Lung (tissue), 12 donors: ENCODE measurements around the gene METTL16. TPM values are rescaled to one million over a fixed set of nuclear protein-coding genes. Genes with fewer than 3 reads are reported as not detected.

Experiments
- ATAC-seq: fragments of 200-7000 bp; cut with Tn5 transposase; one replicate; pipeline ENCODE4 v1.9.1; 2020; ENCODE audit warnings: moderate number of reproducible peaks; ENCODE audit not compliant: insufficient read depth, low FRiP score
- DNase-seq, 3 donors: peaks; one replicate each; pipeline ENCODE4 v3.0.0-alpha.2; 2013 to 2017
- H3K27ac ChIP-seq, 2 donors: one replicate each; pipeline ENCODE4 v1.5.1; 2013; ENCODE audit warnings: mild to moderate bottlenecking in 2 of 2, moderate library complexity in 2 of 2, control low read depth in 1 of 2, inconsistent platforms in 1 of 2, low read depth in 1 of 2, low read length in 1 of 2
- H3K27me3 ChIP-seq, 3 donors: one replicate each; pipeline ENCODE4 v1.5.1; 2013; ENCODE audit warnings: low read length in 2 of 3; ENCODE audit not compliant: control insufficient read depth in 3 of 3, insufficient read depth in 3 of 3
- H3K36me3 ChIP-seq, 4 donors: one replicate each; pipeline ENCODE4 v1.5.1; 2013; ENCODE audit warnings: low read length in 4 of 4, mild to moderate bottlenecking in 1 of 4, moderate library complexity in 1 of 4; ENCODE audit not compliant: control insufficient read depth in 4 of 4, insufficient read depth in 4 of 4
- H3K4me1 ChIP-seq, 5 donors: one replicate each; pipeline ENCODE4 v1.5.1; 2013; ENCODE audit warnings: low read length in 5 of 5, mild to moderate bottlenecking in 2 of 5, moderate library complexity in 1 of 5; ENCODE audit not compliant: control insufficient read depth in 5 of 5, insufficient read depth in 5 of 5
- H3K4me3 ChIP-seq: one replicate; pipeline ENCODE4 v1.5.1; 2013; ENCODE audit warnings: mild to moderate bottlenecking, control low read depth, moderate library complexity
- H3K9ac ChIP-seq, 2 donors: one replicate each; pipeline ENCODE4 v1.5.1; 2013; ENCODE audit warnings: low read length in 2 of 2, control low read depth in 1 of 2; ENCODE audit not compliant: insufficient read depth in 1 of 2
- H3K9me3 ChIP-seq, 4 donors: one replicate each; pipeline ENCODE4 v1.5.1; 2013; ENCODE audit warnings: low read length in 3 of 4, mild to moderate bottlenecking in 1 of 4, moderate library complexity in 1 of 4; ENCODE audit not compliant: control insufficient read depth in 4 of 4, insufficient read depth in 3 of 4
- WGBS, 2 donors: extraction: QIAGEN DNeasy Blood & Tissue Kit; methylation state at CpG; one replicate each; pipeline ENCODE4 v1.1.7; 2013; 5-methylcytosine and 5-hydroxymethylcytosine counted together
- polyA plus RNA-seq, 2 donors: library from polyadenylated mRNA; stranded (reverse); fragments of 200-250 nt; gene quantifications; one replicate each; pipeline ENCODE4 v1.2.1, GENCODE V29; 2013
- total RNA-seq, 2 donors: library from RNA; depleted of rRNA in 1 of 2; stranded (reverse); fragments of >200 nt in 1 of 2; gene quantifications; one replicate each; pipeline ENCODE4 v1.2.1, GENCODE V29; 2014 to 2021
- TF ChIP-seq, protein P1 (sequence below): IDR thresholded peaks from 2 replicates; pipeline ENCODE4 v1.5.1; 2012; ENCODE audit warnings: mild to moderate bottlenecking; ENCODE audit errors: control extremely low read depth, extremely low read depth
- donor health status: control.
- donor health status: control.
- donor health status: Bipolar disorder and iron deficiency.
- donor health status: healthy.
- donor health status: DM: yes; HTN: yes; CAD: no.

METTL16 gene
- total and polyA plus RNA-seq, 4 donors: 12.1 to 36.1 (median 29.8) TPM

DNA sequence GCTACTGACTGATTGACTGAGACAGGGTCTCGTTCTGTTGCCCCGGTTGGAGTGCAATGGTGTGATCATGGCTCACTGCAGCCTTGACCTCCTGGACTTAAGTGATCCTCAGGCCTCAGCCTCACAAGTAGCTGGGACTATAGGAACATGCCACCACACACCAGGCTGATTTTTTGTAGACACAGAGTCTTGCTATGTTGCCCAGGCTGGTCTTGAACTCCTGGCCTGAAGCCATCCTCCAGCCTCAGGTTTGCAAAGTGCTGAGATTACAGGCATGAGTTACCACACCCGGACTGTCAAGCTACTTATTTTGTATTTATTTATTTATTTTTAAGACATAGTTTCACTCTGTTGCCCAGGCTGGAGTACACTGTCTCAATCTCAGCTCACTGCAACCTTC, 55.2 kb downstream of the METTL16 start:
- Histone ChIP-seq H3K9me3 (no peaks in the 10 kb centered on the region), H3K36me3 (peaks cover 0 to 22% (median 9%) of the 10 kb centered on the region in 4 donors), H3K4me3 (no peak overlapping the region), H3K27me3 (no peaks in the 10 kb centered on the region), H3K9ac (no peak overlapping the region), H3K4me1 (no peaks in the 10 kb centered on the region), H3K27ac (no peak overlapping the region)
- TF ChIP-seq, protein P1, sequence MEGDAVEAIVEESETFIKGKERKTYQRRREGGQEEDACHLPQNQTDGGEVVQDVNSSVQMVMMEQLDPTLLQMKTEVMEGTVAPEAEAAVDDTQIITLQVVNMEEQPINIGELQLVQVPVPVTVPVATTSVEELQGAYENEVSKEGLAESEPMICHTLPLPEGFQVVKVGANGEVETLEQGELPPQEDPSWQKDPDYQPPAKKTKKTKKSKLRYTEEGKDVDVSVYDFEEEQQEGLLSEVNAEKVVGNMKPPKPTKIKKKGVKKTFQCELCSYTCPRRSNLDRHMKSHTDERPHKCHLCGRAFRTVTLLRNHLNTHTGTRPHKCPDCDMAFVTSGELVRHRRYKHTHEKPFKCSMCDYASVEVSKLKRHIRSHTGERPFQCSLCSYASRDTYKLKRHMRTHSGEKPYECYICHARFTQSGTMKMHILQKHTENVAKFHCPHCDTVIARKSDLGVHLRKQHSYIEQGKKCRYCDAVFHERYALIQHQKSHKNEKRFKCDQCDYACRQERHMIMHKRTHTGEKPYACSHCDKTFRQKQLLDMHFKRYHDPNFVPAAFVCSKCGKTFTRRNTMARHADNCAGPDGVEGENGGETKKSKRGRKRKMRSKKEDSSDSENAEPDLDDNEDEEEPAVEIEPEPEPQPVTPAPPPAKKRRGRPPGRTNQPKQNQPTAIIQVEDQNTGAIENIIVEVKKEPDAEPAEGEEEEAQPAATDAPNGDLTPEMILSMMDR: no peak
- DNase-seq: no peak
- no peak for ATAC-seq
- 88 to 96% methylated on average over 3 of the region's 3 CpGs for WGBS, 2 donors

DNA sequence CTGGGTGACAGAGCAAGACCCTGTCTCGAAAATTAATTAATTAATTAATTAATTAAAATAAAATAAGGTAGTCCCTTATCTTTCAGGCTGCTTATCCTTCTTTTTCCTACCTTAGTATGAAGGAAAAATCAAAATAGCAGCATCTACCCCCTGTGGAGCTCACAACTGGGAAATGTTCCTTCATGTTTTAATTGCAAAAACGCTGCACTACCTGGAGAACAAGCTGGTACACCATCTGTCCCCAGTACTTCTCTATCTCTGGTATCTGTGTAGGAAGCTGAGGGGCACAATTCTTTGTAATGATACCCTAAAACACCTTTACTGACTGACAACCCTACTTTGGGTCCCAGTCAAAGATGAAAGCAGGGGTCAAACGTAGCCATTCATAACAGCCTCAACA, 55.7 kb downstream of the METTL16 start:
- Histone ChIP-seq H3K27ac (no peak overlapping the region), H3K9me3 (no peaks in the 10 kb centered on the region)
- no peak for ATAC-seq

DNA sequence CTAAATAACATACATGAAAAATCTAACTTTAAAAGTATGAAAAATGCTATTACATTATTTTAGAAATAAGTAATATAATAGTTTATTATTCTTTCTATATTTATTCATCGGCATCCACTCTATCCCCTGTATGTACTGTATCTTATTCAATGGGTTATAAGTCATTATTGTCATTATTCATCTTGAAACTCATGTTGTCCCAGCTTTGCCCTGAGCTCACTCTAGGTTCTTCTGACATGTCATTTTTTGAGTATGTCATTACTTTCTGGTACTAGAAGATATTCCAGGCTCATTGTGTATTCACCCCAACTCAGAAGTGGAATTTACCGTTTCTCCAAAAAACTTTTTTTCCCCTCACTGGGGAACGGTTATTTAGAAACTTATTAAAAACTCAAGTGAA, 57.8 kb downstream of the METTL16 start:
- TF ChIP-seq, protein P1: no peak
- Histone ChIP-seq H3K4me1 (peaks cover 0 to 6% (median 0%) of the 10 kb centered on the region in 5 donors), H3K9me3 (no peaks in the 10 kb centered on the region), H3K27me3 (no peaks in the 10 kb centered on the region), H3K4me3 (no peak overlapping the region), H3K36me3 (peaks cover 0 to 17% (median 6%) of the 10 kb centered on the region in 4 donors), H3K9ac (no peak overlapping the region), H3K27ac (no peak overlapping the region)
- no peak for DNase-seq
- 88 to 92% methylated on average over 3 of the region's 3 CpGs for WGBS, 2 donors
- ATAC-seq: no peak

More for the DNA sequence above, 55.7 kb downstream of the METTL16 start:
- 97 to 98% methylated on average over 3 of the region's 3 CpGs for WGBS, 2 donors
- H3K4me1 ChIP-seq: no peaks in the 10 kb centered on the region
- DNase-seq: no peak
- H3K36me3 ChIP-seq: peaks cover 0 to 19% (median 9%) of the 10 kb centered on the region in 4 donors
- TF ChIP-seq, protein P1: no peak
- H3K4me3 ChIP-seq: no peak overlapping the region
- no peaks in the 10 kb centered on the region for H3K27me3 ChIP-seq
- no peak overlapping the region for H3K9ac ChIP-seq

DNA sequence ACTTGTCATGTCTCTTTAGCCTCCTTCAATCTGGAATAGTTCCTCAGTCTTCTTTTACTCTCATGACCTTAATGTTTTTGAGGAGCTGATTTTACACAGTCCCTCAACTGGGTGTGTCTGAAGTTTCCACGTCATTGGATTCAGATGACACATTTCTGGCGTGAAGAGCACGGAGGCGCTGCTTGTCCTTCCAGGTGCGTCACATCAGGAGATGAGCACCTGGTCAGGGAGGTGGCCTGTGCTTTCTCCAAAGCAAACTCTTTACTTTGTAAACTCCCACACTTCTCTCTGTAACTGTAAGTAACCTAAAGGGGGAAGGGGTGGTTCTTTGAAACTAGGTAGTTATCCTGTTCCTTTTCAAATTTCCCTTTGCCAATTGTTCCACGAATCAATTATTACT, 58.4 kb downstream of the METTL16 start:
- TF ChIP-seq, protein P1: no peak
- no peak for ATAC-seq

More for the DNA sequence above, 58.4 kb downstream of the METTL16 start:
- peaks cover 0 to 14% (median 4%) of the 10 kb centered on the region in 4 donors for H3K36me3 ChIP-seq
- WGBS, 2 donors: 88 to 90% methylated on average over 6 of the region's 6 CpGs
- no peak for DNase-seq
- H3K4me3 ChIP-seq: no peak overlapping the region
- peaks cover 0 to 6% (median 0%) of the 10 kb centered on the region in 5 donors for H3K4me1 ChIP-seq
- no peaks in the 10 kb centered on the region for H3K9me3 ChIP-seq
- no peak overlapping the region for H3K27ac ChIP-seq
- H3K9ac ChIP-seq: no peak overlapping the region
- H3K27me3 ChIP-seq: no peaks in the 10 kb centered on the region
